NCI-H345 treated with DMSO at 0.1 percent for 48 hours (cell line): ENCODE results near the gene WDR55.
"Not testable (repeated sequence)": the region's sequence is repeated elsewhere in the genome, so short reads cannot be mapped to it uniquely, and the experiment has no call there.

Experiments
- DNase-seq: peaks from one replicate; lab custom pipeline; 2025; ENCODE audit not compliant: unreplicated experiment; lab: John Stamatoyannopoulos, UW

Gene WDR55

DNA sequence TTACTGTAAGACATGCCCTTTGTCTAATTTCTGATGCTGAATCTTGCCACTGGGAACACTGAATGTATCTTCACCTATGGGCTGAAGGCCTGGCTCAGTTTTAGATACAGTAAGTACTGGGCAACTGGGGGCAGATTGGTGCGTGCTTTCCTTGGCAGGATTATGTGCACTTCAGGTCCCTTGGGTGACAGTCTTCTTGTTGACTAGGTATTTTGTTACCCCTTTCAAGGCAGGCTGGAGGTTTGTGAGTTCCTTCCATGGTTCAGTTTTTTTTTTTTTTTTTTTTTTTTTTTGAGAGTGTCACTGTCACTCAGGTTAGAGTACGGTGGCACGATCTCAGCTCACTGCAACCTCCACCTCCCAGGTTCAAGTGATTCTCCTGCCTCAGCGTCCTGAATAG is 43.1 kb downstream of the WDR55 start:
- DNase-seq = no peak

DNA sequence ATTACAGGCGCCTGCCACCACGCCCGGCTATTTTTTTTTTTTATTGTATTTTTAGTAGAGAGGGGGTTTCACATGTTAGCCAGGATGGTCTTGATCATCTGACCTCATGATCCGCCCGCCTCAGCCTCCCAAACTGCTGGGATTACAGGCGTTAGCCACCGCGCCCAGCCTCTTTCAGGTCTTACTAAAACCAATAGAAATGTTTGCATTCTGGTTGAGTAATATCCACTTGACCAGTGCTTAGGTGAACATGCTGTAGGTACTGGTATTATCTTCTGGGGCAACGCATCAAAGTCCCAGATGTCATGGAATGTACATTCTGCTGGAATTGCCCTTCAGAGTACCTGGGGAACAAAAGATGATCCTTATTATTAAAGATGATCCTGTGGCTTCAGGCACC is 44.1 kb downstream of the WDR55 start:
- DNase-seq = not testable (repeated sequence)

DNA sequence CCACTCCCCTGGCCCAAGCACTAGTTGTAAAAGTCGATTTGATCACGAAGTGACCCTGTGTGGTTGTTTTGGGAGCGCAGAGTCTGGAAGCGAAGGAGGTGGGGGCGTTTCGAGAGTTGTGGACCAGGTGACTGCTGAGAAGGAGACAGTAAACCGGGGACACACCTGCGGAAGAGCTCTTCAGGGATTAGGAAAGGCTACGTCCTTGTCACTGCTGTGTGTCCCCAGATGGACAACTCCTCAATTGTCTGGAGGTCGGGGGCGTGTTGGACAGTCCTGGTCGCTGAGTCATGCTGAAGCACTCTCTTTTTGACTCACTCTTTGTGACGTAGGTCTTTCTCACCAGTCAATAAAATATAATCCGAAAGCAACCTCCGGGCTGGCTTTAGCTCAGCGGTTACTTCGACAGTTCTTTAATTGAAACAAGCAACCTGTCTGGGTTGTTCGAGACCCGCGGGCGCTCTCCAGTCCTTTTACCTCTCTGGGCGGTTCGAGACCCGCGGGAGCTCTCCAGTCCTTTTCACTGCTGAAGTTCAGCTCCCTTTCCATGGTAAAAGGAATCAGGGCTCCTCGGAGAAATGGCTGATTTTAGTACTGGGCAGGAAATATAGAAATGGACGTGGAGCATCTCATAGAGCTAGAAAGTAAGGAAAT is 46.3 kb downstream of the WDR55 start:
- peak; percentile 34 for DNase-seq

DNA sequence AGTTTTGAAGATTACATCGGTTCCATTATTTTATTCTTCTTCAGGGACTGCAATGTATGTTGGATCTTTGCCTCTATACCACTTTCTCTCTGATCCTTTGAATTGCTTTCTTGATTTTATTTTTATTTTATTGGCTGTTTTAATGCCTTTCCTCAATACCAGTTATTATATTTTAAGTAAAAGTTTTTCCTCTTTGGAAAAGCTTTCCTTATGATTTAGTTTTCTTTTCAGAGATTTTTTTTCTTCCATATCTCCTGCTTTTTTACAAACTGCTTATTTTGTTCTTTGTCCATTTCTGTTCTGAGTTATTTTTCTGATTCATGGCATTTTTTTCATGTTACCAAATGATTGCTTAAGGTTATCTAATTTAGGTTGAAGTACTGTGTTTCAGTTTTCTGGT is 47.1 kb downstream of the WDR55 start:
- DNase-seq = no peak

DNA sequence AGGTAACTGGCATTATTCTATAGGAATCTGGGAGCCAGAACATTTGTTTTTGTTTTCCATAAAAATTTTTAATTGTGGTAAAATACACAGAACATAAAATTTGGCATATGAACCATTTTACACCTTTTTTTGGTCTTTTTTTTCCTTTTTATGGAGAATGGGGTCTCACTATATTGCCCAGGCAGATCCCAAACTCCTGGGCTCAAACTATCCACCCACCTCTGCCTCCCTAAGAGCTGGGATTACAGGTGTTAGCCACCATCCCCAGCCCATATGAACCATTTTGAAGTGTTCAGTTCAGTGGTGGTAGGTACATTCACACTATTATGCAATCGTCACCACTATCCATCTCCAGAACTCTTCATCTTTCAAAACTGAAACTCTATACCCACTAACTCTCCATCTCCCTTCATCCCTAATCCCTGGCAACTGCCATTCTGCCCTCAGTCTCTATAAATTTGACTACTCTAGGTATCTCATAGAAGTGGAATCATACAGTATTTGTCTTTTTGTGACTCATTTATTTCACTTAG is 48.9 kb downstream of the WDR55 start:
- no peak for DNase-seq

DNA sequence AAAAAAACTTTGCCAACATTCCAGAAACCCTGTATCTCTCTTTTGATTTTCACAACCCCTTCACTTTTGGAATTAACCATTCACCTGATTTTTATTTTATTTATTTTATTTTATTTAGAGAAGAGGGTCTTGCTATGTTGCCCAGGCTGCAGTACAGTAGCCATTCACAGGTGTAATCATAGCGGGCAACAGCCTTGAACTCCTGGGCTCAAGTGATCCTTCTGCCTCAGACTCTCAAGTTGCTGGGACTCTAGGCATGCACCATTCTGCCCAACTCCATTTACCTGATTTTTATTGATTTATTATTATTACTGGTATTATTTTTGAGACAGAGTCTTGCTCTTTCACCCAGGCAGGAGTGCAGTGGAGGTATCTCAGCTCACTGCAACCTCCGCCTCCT is 51.5 kb downstream of the WDR55 start:
- not testable (repeated sequence) for DNase-seq

DNA sequence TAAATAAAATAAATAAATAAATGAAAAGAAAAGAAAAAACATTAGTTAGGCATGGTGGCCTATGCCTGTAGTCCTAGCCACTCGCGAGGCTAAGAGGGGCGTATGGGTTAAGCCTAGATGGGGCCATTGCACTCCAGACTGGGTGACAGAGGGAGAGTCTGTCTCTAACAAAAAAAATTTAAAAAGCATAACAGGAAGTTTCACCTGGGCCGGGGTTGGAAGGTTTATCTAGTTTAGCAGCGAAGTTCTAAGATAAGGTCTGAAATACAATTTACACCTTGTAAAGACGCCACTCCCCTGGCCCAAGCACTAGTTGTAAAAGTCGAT is 53.5 kb downstream of the WDR55 start:
- no peak for DNase-seq

DNA sequence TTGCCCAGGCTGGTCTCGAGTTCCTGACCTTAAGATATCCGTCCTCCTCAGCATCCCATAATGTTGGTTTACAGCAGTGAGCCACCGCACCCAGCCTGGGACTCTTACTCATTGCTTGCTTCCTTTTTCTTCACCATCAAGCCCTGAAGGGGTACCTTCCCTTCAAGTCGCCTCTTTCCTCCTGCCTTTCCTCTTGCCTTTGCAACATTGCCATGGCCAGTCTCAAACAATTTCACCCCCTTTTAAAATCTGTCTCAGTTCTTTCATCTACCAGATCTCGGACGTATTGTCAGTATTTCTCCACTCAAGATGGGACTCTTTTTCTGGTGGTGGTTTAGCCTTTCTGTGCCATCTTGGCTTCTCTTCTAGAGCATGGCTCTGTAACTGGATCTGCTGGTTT is 56.0 kb downstream of the WDR55 start:
- DNase-seq = not testable (repeated sequence)

DNA sequence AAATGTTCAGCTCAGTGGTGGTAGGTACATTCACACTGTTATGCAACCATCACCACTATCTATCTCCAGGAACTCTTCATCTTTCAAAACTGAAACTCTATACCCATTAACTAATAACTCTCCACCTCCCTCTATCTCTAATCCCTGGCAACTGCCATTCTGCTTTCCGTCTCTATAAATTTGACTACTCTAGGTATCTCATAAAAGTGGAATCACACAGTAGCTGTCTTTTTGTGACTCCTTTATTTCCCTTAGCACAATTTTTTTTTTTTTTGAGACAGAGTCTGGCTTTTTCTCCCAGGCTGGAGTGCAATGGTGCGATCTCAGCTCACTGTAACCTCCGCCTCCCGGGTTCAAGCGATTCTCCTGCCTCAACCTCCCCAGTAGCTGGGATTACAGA is 56.7 kb downstream of the WDR55 start:
- DNase-seq = not testable (repeated sequence)
